GM12874 (cell line): ENCODE measurements around the gene DUOX1.

Experiments
- TF ChIP-seq, protein P1 (sequence below): IDR thresholded peaks from 2 replicates; pipeline ENCODE4 v1.5.1; 2011; ENCODE audit warnings: low read depth, mild to moderate bottlenecking, control low read depth, low read length, moderate library complexity; ENCODE audit not compliant: insufficient read depth

Gene DUOX1

DNA sequence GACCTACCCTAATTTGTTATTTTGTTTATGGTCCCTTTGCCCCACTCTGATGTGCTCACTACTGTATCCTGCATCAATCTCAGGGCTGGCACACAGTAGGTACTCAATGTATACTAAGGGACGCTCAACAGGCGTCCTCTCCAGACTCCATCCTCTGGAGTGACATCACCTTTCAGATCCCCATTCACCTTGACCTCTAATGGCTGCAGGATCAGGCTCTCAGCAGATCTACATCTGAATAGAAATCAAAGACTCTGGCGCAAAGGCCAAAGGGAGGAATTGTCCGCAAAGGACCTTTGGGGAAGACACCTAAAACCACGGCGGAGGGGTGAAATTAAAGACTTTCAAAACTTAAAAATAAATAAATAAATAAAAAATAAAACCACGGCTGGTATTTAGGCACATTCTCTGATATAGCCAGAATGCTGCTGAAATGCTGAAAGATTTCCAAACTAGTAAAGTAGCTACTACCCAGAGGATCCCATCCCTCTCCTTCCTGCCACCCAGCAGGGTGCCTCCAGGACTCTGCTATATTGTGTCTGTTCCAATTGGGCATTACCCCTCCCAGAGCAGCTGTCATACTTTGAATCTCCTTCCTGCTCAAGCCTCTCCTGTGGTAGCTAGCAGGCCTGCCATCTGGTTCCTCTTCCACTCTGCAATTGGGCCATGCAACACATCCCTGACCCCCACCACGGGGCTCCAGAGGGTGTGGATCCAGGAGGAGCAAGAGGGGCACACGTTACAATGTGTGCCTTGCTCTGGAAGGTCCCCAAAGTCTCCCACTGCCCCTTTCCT lies 51.9 kb downstream of the DUOX1 start:
- TF ChIP-seq, protein P1, sequence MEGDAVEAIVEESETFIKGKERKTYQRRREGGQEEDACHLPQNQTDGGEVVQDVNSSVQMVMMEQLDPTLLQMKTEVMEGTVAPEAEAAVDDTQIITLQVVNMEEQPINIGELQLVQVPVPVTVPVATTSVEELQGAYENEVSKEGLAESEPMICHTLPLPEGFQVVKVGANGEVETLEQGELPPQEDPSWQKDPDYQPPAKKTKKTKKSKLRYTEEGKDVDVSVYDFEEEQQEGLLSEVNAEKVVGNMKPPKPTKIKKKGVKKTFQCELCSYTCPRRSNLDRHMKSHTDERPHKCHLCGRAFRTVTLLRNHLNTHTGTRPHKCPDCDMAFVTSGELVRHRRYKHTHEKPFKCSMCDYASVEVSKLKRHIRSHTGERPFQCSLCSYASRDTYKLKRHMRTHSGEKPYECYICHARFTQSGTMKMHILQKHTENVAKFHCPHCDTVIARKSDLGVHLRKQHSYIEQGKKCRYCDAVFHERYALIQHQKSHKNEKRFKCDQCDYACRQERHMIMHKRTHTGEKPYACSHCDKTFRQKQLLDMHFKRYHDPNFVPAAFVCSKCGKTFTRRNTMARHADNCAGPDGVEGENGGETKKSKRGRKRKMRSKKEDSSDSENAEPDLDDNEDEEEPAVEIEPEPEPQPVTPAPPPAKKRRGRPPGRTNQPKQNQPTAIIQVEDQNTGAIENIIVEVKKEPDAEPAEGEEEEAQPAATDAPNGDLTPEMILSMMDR: no peak

DNA sequence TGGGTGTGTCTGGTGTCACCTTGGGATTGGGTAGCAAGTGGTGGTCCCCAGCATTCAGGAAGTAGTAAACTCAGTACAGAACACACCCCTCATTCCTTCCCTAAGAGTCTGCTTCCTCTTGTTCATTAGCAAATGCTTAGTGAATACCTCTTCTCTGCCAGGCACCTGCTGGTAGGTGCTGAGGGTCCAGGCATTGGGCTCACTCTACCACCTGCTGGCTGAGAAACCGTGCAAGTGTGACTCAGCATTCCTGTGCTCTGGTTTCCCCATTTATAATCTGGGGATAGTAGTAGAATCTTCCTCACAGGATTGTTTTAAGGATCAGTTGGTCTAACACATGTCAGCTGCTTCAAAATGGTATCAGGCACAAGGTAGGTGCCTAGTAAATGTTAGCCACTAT lies 53.2 kb downstream of the DUOX1 start:
- TF ChIP-seq, protein P1: no peak

DNA sequence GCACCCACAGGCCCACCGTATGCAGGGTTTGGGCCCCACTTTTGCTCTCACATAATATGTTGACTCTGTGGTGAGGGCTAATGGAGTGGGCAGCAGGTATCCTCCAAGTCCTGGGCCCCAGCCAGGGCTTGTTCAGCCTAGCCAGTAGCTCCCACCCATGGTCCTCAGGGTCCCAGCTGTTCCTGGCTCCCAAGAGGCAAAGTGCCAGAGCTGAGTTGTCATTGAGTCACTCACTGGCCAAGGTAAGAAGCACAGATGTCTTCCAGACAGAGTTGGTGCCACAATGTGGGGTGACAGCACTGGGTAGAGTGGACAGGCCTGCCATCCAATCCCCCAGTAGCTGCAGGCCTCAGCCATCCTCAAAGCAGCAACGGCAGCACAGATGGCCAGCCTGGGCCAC lies 53.7 kb downstream of the DUOX1 start:
- TF ChIP-seq, protein P1: no peak

DNA sequence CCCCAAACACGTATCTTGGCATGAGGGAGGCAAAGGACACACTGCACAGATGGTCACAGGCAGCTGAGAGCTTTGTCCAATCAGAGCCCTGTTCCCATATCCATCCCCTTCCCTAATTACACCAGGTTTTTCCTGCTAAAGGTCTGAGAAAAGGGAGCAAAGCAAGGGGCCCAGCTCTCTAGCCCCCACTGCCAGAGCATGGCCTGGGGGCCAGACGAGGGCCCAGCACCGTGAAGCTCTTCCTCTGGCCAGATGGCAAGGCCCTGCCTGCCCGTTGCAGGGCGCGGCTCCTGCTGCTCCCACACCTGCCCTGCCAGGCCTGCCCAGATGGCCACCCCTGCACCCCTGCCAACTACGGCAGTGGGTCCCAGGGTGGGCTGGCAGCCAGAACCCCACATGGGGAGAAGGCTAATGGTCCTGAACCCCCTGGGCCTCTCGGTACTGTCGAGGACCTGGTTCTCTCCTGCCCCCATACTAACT lies 54.8 kb downstream of the DUOX1 start:
- TF ChIP-seq, protein P1: no peak

DNA sequence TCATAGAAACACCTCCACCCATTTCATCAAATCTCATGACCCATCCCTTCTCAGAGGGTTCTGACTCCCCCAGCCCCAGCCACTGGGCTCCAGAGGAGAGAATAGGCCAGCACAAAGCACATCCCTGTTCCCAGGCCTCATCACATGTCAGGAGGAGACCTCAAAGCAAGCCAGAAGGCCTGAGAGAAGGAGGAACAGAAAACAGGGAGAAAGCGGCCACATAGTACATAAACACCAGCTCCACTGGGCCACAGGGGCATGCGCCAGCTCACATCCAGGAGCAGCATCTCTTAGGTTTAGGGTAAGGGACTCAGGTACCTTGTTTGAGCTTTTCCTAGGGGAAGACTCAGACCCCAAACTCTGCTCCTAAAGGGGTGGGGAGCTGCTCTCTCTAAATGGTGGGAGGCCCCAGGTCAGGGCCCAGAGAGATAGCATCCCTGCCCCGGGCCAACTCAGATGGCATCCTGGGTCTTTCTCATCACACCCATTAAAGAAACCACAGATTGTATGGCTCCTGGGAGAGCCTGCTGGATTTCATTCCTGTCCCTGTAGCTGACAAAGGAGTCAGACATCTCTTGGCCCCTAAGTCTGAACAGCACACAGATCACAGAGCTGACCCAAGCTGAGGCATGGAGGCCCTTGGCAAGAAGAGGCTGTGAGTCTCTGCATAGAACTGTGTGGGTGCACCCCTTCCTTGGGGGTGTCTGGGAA lies 55.4 kb downstream of the DUOX1 start:
- TF ChIP-seq, protein P1: no peak

DNA sequence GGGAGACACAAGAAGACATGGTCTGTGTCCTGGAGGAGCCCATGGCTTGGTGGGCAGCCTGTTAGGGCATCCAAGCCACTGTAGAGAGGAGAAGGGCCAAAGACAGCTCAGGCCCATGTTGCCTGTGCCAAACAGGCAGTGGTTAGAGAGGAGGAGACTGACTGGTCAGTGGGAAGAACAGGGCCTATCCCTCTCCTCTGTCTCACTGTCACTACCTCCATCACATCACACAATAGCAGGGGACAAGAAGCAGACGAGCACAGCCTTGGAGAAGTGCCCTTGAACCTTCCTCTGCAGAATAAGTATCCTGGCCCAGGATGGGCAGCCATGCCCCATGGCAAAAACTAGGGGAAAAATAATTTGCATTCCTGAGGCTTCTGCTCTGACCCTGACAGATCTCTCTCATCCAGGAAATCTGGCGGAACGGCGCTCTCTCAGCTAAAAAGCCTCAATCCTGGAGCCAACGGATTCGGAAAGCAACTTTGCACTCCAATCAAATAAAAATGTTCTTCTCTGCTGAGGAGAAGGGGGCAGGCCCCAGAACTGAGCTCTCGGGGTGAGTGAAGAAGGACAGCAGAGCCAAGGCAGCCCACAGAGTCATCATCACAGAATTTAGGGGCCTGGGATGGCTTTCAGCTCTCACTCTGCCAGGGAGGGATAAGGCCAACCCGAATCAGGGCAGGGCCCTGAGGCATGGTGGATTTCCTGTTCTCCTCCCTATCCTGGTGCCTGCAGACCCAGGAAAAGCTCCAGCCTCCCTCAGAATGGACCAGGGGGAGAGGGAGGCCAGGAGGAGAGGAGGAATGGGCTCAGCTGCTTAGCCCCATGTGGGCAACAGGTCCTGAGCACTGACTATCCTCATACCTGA lies 56.3 kb downstream of the DUOX1 start:
- TF ChIP-seq, protein P1: no peak
